ENCODE results near the gene SCN2A.
"Not testable (repeated sequence)": the region's sequence is repeated elsewhere in the genome, so short reads cannot be mapped to it uniquely, and the experiment has no call there.

The SCN2A gene

DNA sequence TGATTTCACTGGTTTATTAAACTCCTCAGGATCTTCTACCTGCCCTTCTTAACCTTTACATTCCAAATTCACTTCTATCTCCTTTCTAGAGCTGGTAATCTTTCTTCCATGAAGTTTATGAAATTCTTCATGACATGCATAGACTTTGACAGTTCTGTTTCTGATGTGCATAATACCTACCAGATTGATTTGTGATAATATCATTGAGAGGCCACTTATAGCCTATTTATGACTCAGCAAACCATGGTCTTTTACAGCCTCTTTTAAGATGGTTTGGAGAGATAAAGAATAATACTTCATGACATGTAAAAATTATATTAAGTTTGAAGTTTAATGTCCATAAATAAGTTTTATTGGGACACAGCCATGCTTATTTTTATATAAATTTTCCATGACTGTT lies 14.0 kb downstream of the SCN2A start:
- DNase-seq (ENCODE audit: low spot score): no peak

DNA sequence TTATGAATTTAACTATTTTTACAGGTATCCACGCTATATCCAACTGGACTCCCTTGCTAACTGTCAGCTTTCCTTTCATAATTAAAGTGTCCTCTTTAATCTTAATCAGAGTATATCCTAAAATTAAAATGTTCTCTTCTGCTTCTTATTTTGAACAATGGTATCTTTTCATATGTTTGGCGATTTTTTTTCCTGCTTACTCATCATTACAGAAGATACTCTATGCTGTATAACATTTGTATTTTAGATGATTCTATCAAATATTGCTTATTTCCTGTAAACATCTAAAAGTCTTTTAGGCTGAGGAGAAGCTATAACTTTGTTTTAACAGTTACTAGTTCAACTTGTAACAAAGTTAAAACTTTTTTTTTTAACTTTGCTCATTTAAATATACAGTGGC lies 17.4 kb downstream of the SCN2A start:
- DNase-seq (ENCODE audit: low spot score): no peak

DNA sequence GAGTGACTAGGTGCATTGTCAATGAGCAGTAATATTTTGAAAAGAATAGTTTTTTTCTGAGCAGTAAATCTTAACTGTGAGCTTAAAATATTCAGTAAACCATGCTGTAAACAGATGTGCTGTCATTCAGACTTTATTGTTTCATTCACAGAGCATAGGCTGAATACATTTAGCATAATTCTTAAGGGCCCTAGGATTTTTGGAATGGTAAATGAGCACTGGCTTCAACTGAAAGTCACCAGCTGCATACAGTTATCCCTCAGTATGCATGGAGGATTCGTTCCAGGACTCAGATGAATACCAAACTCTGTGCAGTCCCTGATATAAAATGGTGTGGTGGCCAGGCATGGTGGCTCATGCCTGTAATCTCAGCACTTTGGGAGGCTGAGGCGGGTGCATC lies 21.1 kb downstream of the SCN2A start:
- not testable (repeated sequence) for DNase-seq (ENCODE audit: low spot score)

DNA sequence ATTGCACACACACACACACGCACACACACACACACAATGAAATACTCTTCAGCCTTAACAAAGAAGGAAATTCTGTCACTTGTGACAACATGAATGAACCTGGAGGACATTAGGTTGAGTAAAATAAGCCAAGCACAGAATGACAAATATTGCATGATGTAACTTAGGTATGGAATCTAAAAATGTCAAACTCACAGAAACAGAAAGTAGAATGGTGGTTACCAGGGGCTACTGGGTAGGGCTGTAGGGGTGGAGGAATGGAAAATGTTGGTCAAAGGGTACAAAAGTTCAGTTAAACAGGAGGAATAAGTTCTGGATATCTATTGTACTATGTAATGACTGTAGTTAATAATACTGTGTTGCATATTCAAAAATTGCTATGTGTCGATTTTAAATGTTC lies 29.5 kb downstream of the SCN2A start:
- DNase-seq (ENCODE audit: low spot score): peak; percentile 3

DNA sequence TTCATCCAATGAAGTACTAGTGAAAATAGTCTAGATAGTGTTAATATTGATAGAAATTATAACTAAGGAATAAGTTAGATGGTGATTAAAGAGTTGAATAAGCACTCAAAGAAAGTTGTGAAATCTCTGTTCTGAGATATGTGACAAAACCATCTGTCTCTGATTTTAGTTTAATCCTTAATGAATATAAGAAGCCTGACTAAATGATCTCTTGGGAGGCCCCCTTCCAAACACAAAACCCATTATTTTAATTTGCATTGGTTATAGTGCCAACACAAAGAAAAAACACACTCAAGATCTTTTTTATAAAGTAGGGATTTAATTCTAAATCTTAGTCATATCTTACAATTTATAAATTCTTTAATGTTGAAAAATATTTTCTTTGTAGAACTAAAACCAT lies 34.0 kb downstream of the SCN2A start:
- no peak for DNase-seq (ENCODE audit: low spot score)

DNA sequence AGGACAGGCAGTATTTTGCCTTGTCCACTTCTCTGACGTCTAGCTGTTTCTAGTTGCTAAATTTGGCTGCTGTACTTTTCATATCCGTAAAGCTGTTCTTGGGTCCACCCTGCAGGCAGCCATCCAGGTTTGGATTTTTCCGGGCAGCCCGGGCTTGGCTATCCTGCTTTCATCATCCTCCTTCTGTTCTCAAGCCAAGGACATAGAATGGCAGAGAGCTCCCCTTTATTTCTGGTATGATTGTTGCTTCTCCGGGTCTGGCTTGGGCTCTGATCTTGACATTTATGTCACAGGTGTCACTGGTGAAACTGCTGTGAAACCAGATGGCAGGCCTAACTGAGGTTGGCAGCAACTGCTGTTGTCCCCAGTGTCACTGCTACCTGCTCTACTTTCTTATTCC lies 35.5 kb downstream of the SCN2A start:
- no peak for DNase-seq (ENCODE audit: low spot score)

DNA sequence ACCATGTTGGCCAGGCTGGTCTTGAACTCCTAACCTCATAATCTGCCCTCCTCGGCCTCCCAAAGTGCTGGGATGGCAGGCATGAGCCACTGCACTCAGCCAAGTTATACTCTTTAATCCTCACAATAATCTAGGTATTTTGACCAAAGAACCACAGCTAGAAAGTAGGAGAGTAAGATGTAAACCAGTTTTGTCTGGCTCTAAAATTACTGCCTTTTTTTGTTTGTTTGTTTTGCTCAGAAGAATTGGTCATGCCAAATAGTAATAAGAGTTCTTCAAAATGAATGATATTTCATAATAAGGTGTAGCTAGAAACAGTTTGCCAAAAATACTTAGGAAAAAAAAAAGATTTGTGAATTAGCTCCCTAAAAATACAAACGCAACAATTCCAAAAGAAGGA lies 36.7 kb downstream of the SCN2A start:
- DNase-seq (ENCODE audit: low spot score): no peak

DNA sequence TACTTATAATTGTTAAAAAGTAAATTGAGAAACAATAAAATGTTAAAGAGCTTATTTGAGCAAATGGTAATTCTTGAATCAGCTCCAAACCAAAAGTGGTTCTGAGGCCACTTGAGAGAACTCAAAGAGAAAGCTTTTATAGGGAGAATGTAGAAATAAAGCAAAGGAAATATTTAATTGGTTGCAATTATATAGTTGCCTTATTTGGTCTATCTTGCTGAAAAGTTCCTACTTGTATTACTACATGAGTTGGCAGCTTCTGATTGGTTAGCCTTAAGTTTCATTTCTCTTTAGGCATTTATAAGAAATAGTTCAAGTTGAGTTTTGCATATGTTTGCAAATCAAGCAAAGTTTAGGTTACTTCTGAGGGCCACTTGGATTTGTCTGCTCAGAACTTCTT lies 38.1 kb downstream of the SCN2A start:
- no peak for DNase-seq (ENCODE audit: low spot score)

DNA sequence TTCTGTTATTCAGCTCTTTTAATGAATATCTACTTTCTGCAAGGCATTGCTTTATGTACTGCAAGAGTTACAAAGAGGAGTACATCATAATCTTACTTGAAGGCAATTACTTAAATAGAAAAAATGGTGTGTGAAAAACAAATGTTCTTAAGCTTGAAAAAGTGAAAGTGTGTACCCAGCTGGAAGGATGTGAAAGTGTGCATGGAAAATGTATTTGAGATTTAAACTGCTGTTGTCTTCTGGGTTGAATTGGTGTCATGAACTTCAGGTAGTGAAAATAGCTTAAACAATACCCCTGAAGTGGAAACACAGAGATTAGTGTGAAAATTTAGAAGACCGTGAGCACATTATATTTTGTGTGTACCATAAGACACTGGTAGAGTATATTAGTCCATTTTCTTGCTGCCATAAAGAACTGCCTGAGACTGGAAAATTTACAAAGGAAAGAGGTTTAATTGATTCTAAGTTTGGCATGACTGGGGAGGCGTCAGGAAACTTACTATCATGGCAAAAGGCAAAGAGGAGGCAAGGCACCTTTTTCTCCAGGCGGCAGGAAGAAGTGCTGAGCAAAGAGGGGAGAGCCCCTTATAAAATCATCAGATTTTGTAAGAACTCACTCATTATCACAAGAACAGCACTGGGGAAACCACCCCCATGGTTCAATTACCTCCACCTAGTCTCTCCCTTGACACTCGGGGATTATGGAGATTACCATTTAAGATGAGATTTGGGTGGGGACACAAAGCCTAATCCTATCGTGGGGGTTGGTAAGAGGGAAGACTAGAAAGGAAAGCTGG lies 38.8 kb downstream of the SCN2A start:
- DNase-seq (ENCODE audit: low spot score): no peak

DNA sequence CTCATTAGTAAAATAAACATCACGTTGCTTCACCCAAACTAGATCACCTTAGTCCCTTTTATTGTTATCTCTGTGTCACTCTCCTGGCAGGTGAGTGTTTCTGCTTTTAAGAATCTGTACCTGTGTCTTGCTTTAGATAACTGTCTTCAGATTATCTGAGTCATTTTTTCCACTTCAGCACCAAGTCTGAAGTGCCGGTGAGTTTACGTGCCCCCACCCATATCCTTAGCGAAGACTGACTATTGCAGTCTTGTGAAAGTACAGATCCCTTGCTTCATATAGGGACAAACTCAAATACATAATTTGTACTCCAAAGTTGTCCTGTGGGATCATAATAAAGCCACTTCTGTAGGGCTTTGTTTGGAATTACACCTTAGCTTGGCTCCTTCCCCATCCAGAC lies 41.1 kb downstream of the SCN2A start:
- DNase-seq (ENCODE audit: low spot score): no peak

DNA sequence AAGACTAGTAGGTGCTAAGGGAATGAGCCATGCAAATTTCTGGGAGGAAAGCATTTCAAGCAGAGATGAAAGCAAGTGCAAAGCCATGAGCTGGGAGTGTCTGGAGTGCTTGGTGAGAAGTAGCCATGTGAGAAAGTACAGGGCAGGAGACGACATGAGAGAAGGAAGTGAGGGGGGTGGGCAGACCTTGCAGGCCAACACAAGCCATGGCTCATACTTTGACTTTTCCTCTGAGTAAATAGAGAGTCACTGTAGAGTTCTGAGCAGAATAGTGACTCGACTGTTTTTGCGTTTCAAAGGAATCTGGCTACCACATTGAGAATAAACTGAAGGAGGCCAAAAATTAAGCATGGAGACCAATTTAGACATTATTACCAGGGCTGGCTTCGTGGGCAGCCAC lies 42.2 kb downstream of the SCN2A start:
- no peak for DNase-seq (ENCODE audit: low spot score)

DNA sequence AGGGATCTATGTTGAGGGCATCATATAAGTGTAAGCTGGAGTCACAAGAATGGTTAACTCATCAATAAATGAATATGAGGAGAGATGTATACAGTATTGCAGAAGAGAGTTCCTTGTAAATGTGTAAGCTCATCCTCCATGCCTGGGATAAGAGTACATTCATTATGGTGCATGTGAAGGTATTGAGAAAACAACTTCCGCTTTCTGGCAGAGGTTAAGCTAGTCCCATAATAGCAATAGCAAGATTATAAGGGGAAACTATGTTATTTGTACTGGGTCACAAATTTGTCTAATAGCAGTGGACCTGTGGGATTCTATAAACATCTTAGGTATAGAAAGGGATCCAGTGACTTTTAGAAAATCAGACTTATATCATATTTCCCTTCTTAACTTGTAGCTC lies 44.1 kb downstream of the SCN2A start:
- DNase-seq (ENCODE audit: low spot score): no peak

DNA sequence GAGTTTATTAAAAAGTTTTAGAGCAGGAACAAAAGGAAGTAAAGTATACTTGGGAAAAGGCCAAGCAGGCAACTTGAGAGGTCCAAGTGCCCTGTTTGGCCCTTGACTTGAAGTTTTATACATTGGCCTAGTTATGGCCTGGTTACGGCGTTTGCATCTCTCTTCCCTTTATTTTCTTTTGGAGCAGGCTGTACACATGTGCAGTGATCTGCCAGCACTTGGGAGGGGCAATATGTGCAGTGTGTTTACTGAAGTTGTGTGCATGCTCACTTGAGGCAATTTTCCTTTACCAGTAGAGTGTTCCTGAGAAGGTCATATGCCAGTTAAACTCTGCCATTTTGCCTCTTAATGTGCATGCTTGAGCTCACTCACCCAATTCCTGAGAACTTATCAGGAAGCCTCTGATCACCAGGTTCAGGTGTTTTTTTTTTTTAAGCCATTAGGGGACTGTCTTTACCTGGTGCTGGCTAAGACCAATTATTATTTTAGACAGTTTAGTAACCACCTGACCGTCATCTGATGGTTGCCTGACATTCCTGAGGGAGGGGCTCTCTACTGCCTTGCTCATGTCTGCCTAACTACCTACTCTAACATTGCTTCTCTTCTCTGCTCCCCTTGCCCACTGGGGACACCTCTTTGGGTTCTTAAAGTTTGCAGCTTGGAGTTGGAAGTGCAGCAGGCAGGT lies 48.0 kb downstream of the SCN2A start:
- DNase-seq (ENCODE audit: low spot score): no peak

DNA sequence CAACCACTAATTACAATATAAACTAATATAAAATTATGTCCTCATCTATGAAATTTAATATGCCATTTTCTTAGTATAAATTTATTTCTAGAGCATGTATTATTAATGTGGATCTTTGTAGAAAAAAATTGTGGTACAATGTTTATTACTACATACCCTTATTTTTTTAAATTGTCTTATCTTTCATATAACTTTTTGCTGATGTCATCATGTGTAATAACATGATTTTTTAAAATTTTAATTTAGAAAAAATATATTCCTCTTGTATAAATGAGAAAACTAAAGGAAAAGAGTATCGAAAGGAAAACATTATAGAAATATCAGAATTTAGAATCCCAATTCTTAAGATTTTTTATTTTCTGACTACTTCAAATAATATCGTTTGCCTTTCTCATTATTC lies 49.9 kb downstream of the SCN2A start:
- no peak for DNase-seq (ENCODE audit: low spot score)

DNA sequence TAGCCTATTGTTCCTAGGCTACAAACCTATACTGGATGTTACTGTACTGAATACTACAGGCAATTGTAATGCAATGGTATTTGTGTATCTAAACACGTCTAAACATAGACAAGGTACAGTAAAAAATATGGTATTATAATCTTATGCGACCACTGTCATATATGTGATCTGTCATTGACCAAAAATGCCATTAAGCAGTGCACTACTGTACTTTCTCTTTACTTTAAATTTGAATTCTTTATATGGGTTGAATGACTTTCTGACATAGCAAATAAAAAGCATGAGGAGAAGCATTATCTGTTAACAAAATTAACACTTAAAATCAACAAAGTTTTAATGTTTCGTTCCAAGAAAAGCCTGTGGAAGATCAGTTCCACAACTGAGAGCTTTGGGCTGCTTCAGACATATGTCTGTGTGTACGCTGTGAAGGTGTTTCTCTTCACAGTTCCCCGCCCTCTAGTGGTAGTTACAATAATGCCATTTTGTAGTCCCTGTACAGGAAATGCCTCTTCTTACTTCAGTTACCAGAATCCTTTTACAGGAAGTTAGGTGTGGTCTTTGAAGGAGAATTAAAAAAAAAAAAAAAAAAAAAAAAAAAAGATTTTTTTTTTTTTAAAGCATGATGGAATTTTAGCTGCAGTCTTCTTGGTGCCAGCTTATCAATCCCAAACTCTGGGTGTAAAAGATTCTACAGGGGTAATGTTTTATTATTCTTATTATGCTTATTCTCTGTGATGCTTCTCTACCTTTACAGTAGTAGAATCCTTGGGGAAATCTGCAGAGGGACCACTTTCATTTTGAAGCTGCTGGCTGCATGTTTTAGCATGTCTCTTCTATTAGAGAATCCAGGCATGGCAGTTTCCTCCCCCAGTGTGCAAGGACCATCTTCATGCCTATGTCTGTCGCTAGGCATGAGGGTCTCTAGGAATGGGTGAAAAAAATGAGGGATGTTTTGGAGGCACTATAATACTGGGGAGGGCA lies 54.5 kb downstream of the SCN2A start:
- DNase-seq (ENCODE audit: low spot score): peak; percentile 85

DNA sequence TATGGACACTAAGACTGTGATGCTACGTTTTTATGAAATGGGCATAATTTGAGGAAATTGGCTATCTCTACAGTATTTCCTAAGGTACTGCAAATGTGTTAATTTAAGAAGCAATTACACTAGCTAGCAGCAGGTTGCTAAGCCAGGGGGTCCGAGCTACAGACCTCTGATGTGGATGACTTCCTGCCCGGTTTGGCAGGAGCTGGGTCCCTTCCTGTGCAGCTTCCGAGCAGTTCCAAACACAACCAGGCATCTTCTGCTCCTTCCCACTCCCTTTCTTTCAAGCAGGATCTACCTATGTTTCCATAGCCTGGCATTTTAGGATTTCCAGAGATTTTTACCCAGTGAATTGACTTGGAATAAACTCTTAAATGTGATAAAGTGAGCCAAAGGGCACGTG lies 55.7 kb downstream of the SCN2A start:
- no peak for DNase-seq (ENCODE audit: low spot score)

DNA sequence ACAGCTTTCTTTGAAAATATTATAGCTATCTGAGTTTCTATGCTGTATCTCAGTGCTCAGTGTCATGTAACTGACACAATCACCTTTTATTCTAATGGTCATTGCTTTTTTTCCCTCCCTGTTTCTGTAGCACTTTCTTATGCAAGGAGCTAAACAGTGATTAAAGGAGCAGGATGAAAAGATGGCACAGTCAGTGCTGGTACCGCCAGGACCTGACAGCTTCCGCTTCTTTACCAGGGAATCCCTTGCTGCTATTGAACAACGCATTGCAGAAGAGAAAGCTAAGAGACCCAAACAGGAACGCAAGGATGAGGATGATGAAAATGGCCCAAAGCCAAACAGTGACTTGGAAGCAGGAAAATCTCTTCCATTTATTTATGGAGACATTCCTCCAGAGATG lies 56.4 kb downstream of the SCN2A start:
- DNase-seq (ENCODE audit: low spot score): no peak

DNA sequence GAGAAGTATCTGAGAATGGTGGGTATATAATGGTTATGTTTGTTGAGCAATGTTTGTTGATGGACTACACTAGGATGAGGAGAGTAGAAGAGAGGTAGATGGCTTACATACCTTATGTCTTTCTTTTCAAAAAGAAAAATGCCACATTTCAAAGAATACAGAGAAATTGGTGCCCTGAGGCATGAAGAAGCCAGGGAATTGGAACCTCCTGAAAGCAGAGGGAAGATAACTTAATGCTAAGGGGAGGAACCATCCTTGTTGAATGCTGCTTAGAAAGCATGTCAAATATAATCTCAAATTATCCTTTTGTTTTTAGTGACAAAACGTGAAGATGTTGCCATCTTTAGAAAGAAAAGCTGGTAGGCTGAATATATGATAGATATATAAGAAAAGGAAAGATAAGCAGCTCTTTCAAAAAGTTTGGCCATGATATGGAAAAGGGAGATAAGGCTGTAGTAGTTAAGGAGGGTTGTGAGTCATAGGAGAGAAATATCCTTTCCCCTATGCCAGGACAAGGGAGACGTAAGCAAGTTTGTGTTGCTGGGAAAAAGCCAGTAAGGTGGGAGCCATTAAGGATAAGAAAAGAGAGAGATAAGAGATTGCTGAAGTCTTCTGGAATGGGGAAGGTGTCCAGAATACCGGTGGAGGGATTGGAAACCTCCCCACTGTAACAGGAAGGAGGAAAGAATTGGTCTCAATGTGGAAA lies 66.3 kb downstream of the SCN2A start:
- DNase-seq (ENCODE audit: low spot score): no peak

DNA sequence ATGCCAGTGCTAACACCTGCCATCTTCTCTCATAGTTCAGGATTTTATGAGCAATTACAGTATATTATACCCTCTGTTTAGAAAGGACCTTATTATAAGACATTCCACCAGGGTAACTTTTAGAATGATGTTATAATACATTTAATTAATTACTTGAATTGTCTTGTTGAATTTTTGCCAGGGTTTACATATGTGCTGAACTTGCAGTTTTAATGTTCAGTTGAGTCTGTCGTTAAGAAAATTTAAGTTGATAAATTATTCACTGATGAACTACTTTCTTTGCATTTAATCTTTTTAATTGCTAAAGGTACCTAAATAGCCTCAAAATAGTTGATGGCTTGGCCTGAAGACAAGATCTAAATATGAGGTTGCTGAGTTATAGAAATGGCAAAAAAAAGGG lies 68.1 kb downstream of the SCN2A start:
- no peak for DNase-seq (ENCODE audit: low spot score)

DNA sequence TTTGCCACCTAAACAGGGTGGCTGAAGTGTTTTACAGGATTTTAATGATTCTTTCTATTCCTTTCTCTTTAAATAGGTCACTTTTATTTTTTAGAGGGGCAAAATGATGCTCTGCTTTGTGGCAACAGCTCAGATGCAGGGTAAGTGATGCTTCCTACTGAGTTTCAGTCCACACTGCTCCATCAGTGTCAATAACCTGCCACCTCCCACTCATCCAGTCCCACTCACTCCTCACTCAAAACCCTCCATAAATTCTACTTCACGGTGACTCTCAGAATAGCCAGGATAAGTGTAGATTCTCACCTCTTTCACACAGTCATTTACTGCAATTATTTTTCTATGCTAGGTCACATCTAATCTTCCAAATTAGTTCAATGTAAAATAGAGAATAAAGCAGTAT lies 72.7 kb downstream of the SCN2A start:
- no peak for DNase-seq (ENCODE audit: low spot score)

DNA sequence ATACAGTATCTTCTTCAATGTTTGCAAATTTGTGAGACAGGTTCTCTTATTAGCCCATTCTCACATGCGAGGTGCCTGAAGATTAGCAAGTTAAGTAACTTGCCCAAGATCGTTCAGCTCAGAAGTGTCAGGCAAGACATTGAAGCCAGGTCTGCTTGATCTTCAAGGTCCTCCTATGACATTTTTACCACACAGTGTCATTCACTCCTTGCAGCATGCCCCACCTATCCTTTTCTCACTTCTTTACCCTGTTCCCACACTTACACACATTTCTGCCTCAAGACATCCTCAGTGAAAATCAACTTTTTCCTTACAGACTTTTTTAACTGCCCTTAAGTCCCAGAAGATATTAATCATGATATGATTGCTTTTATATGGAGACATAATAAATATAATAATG lies 73.8 kb downstream of the SCN2A start:
- DNase-seq (ENCODE audit: low spot score): no peak

DNA sequence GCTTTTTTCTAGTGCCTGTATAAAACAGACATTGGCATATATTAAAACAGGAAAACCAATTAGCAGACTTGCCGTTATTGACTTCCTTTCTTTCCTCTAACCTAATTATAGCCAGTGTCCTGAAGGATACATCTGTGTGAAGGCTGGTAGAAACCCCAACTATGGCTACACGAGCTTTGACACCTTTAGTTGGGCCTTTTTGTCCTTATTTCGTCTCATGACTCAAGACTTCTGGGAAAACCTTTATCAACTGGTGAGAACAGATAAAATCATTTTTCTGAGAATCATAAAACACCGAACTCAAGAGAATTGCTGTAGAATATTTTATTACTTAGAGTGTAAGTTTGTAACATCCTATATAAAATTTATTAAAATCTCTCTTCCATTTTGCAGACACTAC lies 74.3 kb downstream of the SCN2A start:
- DNase-seq (ENCODE audit: low spot score): no peak
